ENCODE data around the gene LEPROT.
"Not testable (repeated sequence)": the region's sequence is repeated elsewhere in the genome, so short reads cannot be mapped to it uniquely, and the experiment has no call there.

Gene LEPROT

DNA sequence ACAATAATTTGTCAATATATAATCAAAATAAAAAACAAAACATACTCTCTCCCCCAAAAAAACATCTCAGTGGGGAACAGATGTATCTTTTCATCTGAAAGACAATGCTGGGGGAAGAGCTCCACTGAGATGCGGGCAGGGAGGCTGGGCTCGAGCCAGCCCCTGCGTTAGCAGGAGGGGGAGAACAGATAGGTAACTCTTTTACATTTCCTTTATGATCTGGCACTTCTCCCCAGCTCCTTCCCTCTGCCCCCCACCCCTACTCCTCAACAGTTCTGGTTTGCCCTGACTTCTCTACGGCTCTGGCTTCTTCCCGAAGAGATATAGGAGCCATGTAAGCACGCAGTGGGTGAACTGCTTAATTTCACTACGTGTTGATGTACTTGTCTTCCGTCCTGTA is 12.4 kb downstream of the LEPROT start:
- no peak for TF ChIP-seq JUND (IDR thresholded peaks at IDR 0.05; ENCODE audit: low read depth)
- no peak for DNase-seq (ENCODE audit: low read depth in 1 of 2, low spot score in 1 of 2)
- in situ Hi-C loops (cut with HindIII; ENCODE audit: low pct_unique_long_range_greater_than_20kb, low sequenced_read_pairs): no loop called here

- TF ChIP-seq JUND (IDR thresholded peaks at IDR 0.05; ENCODE audit: low read depth): no peak
- in situ Hi-C loops (cut with HindIII; ENCODE audit: low pct_unique_long_range_greater_than_20kb, low sequenced_read_pairs): no loop called here
- no peak for DNase-seq (ENCODE audit: low read depth in 1 of 2, low spot score in 1 of 2)
Measured at GRCh38 chr1:65434255-65434654, 13.8 kb downstream of the LEPROT start.

DNA sequence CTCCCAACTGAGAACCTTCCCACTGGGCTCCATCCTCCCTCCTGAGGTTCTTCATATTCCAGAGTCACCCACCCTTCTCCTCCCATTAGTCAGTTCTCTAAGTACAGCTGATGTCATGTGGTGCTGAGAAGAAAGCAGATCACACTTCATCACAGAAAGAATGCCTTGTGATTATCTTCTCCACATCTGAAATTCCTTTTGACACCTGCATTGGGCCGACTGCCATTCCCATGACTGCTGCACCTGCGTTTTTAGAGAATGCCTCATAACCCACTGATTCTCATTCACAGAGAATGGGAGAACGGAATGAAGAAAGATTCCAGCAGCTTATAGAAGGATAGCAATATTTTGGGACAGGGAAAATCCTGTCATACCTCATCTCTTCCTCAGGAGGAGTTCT is 14.3 kb downstream of the LEPROT start:
- in situ Hi-C loops (cut with HindIII; ENCODE audit: low pct_unique_long_range_greater_than_20kb, low sequenced_read_pairs): no loop called here
- DNase-seq (ENCODE audit: low read depth in 1 of 2, low spot score in 1 of 2): peak in 1 of 2 experiments; percentile 60
- no peak for TF ChIP-seq JUND (IDR thresholded peaks at IDR 0.05; ENCODE audit: low read depth)

GRCh38 chr1:65435987-65436386 is 15.5 kb downstream of the LEPROT start:
- no peak for TF ChIP-seq JUND (IDR thresholded peaks at IDR 0.05; ENCODE audit: low read depth)
- in situ Hi-C loops (cut with HindIII; ENCODE audit: low pct_unique_long_range_greater_than_20kb, low sequenced_read_pairs): no loop called here
- peak in 1 of 2 experiments; percentile 48 for DNase-seq (ENCODE audit: low read depth in 1 of 2, low spot score in 1 of 2)

DNA sequence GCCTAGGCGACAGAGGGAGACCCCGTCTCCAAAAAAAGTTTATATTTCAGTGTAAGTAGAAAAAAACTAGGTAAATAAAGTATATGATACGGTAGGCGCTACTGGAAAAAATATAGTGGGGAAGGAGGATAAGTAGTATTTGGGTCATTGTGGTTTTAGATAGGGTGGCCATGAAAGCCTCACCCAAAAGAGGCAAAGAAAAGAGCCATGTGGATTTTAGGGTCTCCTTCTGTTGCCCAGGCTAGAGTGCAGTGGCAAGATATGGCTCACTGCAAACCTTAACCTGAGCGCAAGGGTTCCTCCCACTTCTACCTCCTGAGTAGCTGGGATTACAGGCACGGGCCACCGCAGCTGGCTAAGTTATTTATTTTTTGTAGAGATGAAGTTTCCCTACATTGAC is 17.1 kb downstream of the LEPROT start:
- in situ Hi-C loops (cut with HindIII; ENCODE audit: low pct_unique_long_range_greater_than_20kb, low sequenced_read_pairs): no loop called here
- TF ChIP-seq JUND (IDR thresholded peaks at IDR 0.05; ENCODE audit: low read depth): no peak
- DNase-seq (ENCODE audit: low read depth in 1 of 2, low spot score in 1 of 2): no peak

- in situ Hi-C loops (cut with HindIII; ENCODE audit: low pct_unique_long_range_greater_than_20kb, low sequenced_read_pairs): no loop called here
- DNase-seq (ENCODE audit: low read depth in 1 of 2, low spot score in 1 of 2): no peak
- no peak for TF ChIP-seq JUND (IDR thresholded peaks at IDR 0.05; ENCODE audit: low read depth)
Measured at GRCh38 chr1:65440322-65440900, 19.9 kb downstream of the LEPROT start.

GRCh38 chr1:65440915-65441314 is 20.4 kb downstream of the LEPROT start:
- in situ Hi-C loops (cut with HindIII; ENCODE audit: low pct_unique_long_range_greater_than_20kb, low sequenced_read_pairs): no loop called here
- TF ChIP-seq JUND (IDR thresholded peaks at IDR 0.05; ENCODE audit: low read depth): no peak
- no peak for DNase-seq (ENCODE audit: low read depth in 1 of 2, low spot score in 1 of 2)

GRCh38 chr1:65441464-65441863 is 21.0 kb downstream of the LEPROT start:
- TF ChIP-seq JUND (IDR thresholded peaks at IDR 0.05; ENCODE audit: low read depth): no peak
- no peak for DNase-seq (ENCODE audit: low read depth in 1 of 2, low spot score in 1 of 2)
- in situ Hi-C loops (cut with HindIII; ENCODE audit: low pct_unique_long_range_greater_than_20kb, low sequenced_read_pairs): no loop called here

- TF ChIP-seq JUND (IDR thresholded peaks at IDR 0.05; ENCODE audit: low read depth): no peak
- in situ Hi-C loops (cut with HindIII; ENCODE audit: low pct_unique_long_range_greater_than_20kb, low sequenced_read_pairs): no loop called here
- no peak for DNase-seq (ENCODE audit: low read depth in 1 of 2, low spot score in 1 of 2)
Measured at GRCh38 chr1:65442442-65442841, 22.0 kb downstream of the LEPROT start.

- in situ Hi-C loops (cut with HindIII; ENCODE audit: low pct_unique_long_range_greater_than_20kb, low sequenced_read_pairs): no loop called here
- DNase-seq (ENCODE audit: low read depth in 1 of 2, low spot score in 1 of 2): no peak
- no peak for TF ChIP-seq JUND (IDR thresholded peaks at IDR 0.05; ENCODE audit: low read depth)
Measured at GRCh38 chr1:65443647-65444046, 23.2 kb downstream of the LEPROT start.

GRCh38 chr1:65444128-65444640 is 23.7 kb downstream of the LEPROT start:
- TF ChIP-seq JUND (IDR thresholded peaks at IDR 0.05; ENCODE audit: low read depth): no peak
- no peak for DNase-seq (ENCODE audit: low read depth in 1 of 2, low spot score in 1 of 2)
- in situ Hi-C loops (cut with HindIII; ENCODE audit: low pct_unique_long_range_greater_than_20kb, low sequenced_read_pairs): no loop called here

DNA sequence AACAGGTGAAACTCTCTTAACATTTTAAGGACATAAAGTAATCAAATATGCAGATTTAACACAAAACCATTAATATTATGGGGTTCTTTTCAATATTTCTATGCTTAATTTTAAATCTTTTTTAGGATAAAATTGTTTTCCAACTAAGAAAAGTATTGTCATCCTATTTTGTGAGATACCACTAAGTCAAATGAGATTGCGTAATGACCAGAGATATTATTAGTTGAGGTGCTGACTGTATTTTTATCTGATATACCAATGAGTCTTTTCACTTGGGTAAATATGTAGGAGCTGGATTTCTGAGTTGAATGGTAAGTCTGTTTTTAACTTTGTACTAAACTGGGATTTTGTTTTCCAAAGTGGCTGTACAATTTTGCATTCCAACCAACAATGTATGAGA is 25.4 kb downstream of the LEPROT start:
- no peak for TF ChIP-seq JUND (IDR thresholded peaks at IDR 0.05; ENCODE audit: low read depth)
- DNase-seq (ENCODE audit: low read depth in 1 of 2, low spot score in 1 of 2): no peak
- in situ Hi-C loops (cut with HindIII; ENCODE audit: low pct_unique_long_range_greater_than_20kb, low sequenced_read_pairs): no loop called here

- DNase-seq (ENCODE audit: low read depth in 1 of 2, low spot score in 1 of 2): no peak
- in situ Hi-C loops (cut with HindIII; ENCODE audit: low pct_unique_long_range_greater_than_20kb, low sequenced_read_pairs): no loop called here
- no peak for TF ChIP-seq JUND (IDR thresholded peaks at IDR 0.05; ENCODE audit: low read depth)
Measured at GRCh38 chr1:65449214-65449823, 28.9 kb downstream of the LEPROT start.

DNA sequence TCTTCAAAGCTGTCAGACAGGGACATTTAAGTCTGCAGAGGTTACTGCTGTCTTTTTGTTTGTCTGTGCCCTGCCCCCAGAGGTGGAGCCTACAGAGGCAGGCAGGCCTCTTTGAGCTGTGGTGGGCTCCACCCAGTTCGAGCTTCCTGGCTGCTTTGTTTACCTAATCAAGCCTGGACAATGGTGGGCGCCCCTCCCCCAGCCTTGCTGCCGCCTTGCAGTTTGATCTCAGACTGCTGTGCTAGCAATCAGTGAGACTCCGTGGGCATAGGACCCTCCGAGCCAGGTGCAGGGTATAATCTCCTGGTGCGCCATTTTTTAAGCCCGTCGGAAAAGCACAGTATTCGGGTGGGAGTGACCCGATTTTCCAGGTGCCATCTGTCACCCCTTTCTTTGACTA is 35.2 kb downstream of the LEPROT start:
- DNase-seq (ENCODE audit: low read depth in 1 of 2, low spot score in 1 of 2); in situ Hi-C loops (cut with HindIII; ENCODE audit: low pct_unique_long_range_greater_than_20kb, low sequenced_read_pairs): not testable (repeated sequence)

Measured in T47D (cell line).